Sigmoid colon (tissue), 3 donors: ENCODE measurements around the gene EOLA2.

Experiments
- POLR2A ChIP-seq, 2 donors: fragments of 450-650 bp; IDR thresholded peaks; one replicate each; pipeline ENCODE4 v1.6.1; 2016; ENCODE audit warnings: antibody characterized with exemption in 2 of 2, mild to moderate bottlenecking in 2 of 2, moderate library complexity in 2 of 2
- TF ChIP-seq, protein P1 (sequence below), 4 experiments: fragments of 450-650 bp in 3 of 4; fragments of 200-600 bp in 1 of 4; IDR thresholded peaks; one replicate each; pipeline ENCODE4 v1.5.1; 2016 to 2019; ENCODE audit warnings: antibody characterized with exemption in 4 of 4, mild to moderate bottlenecking in 3 of 4, moderate library complexity in 2 of 4

DNA sequence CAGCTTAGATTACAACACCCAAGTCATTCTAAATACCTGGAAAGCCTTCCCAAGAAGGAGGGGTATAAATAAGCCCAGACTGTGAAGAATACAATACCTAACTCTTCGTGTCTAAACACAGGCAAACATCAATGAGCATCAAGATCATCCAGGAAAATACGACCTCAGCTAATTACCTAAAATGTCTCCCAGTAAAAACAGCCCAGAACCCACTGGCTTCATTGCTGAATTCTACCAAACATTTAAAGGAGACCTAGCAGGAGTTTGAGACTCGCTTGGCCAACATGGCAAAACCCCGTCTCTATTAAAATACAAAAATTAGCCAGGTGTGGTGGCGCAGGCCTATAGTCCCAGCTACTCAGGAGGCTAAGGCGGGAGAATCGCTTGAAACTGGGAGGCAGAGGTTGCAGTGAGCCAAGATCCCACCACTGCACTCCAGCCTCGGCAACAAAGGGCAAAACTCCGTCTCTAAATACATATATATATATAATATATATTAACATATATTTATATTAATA, 28.1 kb downstream of the EOLA2 start:
- TF ChIP-seq, protein P1, sequence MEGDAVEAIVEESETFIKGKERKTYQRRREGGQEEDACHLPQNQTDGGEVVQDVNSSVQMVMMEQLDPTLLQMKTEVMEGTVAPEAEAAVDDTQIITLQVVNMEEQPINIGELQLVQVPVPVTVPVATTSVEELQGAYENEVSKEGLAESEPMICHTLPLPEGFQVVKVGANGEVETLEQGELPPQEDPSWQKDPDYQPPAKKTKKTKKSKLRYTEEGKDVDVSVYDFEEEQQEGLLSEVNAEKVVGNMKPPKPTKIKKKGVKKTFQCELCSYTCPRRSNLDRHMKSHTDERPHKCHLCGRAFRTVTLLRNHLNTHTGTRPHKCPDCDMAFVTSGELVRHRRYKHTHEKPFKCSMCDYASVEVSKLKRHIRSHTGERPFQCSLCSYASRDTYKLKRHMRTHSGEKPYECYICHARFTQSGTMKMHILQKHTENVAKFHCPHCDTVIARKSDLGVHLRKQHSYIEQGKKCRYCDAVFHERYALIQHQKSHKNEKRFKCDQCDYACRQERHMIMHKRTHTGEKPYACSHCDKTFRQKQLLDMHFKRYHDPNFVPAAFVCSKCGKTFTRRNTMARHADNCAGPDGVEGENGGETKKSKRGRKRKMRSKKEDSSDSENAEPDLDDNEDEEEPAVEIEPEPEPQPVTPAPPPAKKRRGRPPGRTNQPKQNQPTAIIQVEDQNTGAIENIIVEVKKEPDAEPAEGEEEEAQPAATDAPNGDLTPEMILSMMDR (IDR thresholded peaks at IDR 0.05) = no peak
- TF ChIP-seq POLR2A (IDR thresholded peaks at IDR 0.05) = no peak
